Measurements from ENCODE around the gene SRRD.

The SRRD gene

GRCh38 chr22:26515931-26516330, 32.3 kb downstream of the SRRD start:
- H3K4me3 ChIP-seq (replicated peaks; ENCODE audit: low read depth, low read length): no peak overlapping the region
- no peak for DNase-seq (ENCODE audit: extremely low read depth, low read depth)
- no peak for TF ChIP-seq CTCF (IDR thresholded peaks at IDR 0.05; ENCODE audit: low read depth, low read length, missing control alignments)

GRCh38 chr22:26516503-26516902, 32.8 kb downstream of the SRRD start:
- DNase-seq (ENCODE audit: extremely low read depth, low read depth): no peak
- H3K4me3 ChIP-seq (replicated peaks; ENCODE audit: low read depth, low read length): no peak overlapping the region
- no peak for TF ChIP-seq CTCF (IDR thresholded peaks at IDR 0.05; ENCODE audit: low read depth, low read length, missing control alignments)

- no peak overlapping the region for H3K4me3 ChIP-seq (replicated peaks; ENCODE audit: low read depth, low read length)
- DNase-seq (ENCODE audit: extremely low read depth, low read depth): no peak
- TF ChIP-seq CTCF (IDR thresholded peaks at IDR 0.05; ENCODE audit: low read depth, low read length, missing control alignments): no peak
These were observed 33.8 kb downstream of the SRRD start for GRCh38 chr22:26517429-26517828.

- no peak for DNase-seq (ENCODE audit: extremely low read depth, low read depth)
- TF ChIP-seq CTCF (IDR thresholded peaks at IDR 0.05; ENCODE audit: low read depth, low read length, missing control alignments): no peak
- no peak overlapping the region for H3K4me3 ChIP-seq (replicated peaks; ENCODE audit: low read depth, low read length)
These were observed 38.3 kb downstream of the SRRD start for GRCh38 chr22:26522012-26522411.

GRCh38 chr22:26522592-26522991, 38.9 kb downstream of the SRRD start:
- no peak overlapping the region for H3K4me3 ChIP-seq (replicated peaks; ENCODE audit: low read depth, low read length)
- no peak for TF ChIP-seq CTCF (IDR thresholded peaks at IDR 0.05; ENCODE audit: low read depth, low read length, missing control alignments)
- no peak for DNase-seq (ENCODE audit: extremely low read depth, low read depth)

- no peak for TF ChIP-seq CTCF (IDR thresholded peaks at IDR 0.05; ENCODE audit: low read depth, low read length, missing control alignments)
- no peak for DNase-seq (ENCODE audit: extremely low read depth, low read depth)
- no peak overlapping the region for H3K4me3 ChIP-seq (replicated peaks; ENCODE audit: low read depth, low read length)
These were observed 41.2 kb downstream of the SRRD start for GRCh38 chr22:26524870-26525269.

GRCh38 chr22:26525946-26526564, 42.4 kb downstream of the SRRD start:
- TF ChIP-seq CTCF (IDR thresholded peaks at IDR 0.05; ENCODE audit: low read depth, low read length, missing control alignments): no peak
- H3K4me3 ChIP-seq (replicated peaks; ENCODE audit: low read depth, low read length): no peak overlapping the region
- no peak for DNase-seq (ENCODE audit: extremely low read depth, low read depth)

Data from HFF-Myc (cell line).